MCF 10A (cell line): ENCODE measurements around the gene GLIS2. TPM values are rescaled to one million over a fixed set of nuclear protein-coding genes. Genes with fewer than 3 reads are reported as not detected.

Experiments
- BruUV-seq: library from RNA; stranded (reverse); fragments of 400-500 nt; replicated peaks from 2 replicates; lab custom pipeline; 2021; lab: Mats Ljungman, UMichigan
- CTCF ChIA-PET: fragments of 300-600 bp; sonication (Branson Sonifier 250); formaldehyde crosslinking; extraction: SDS; loops from one replicate; lab custom pipeline; 2021; ENCODE audit warnings: antibody characterized with exemption, inconsistent platforms; lab: Yijun Ruan, JAX
- POLR2A ChIA-PET: fragments of 300-600, 350-650 bp; sonication (Branson Sonifier 250); formaldehyde crosslinking; extraction: SDS; loops from one replicate; lab custom pipeline; 2020; ENCODE audit warnings: antibody characterized with exemption, inconsistent platforms; lab: Yijun Ruan, JAX
- DNase-seq: peaks from one replicate; pipeline ENCODE4 v3.0.0-alpha.2; 2018; ENCODE audit not compliant: unreplicated experiment
- H3K27ac Mint-ChIP-seq: one replicate; pipeline ENCODE4 v1.8.0; 2022; ENCODE audit warnings: mild to moderate bottlenecking, low read depth, mixed read lengths; ENCODE audit not compliant: unreplicated experiment
- H3K27me3 Mint-ChIP-seq: one replicate; pipeline ENCODE4 v1.8.0; 2022; ENCODE audit warnings: mixed read lengths; ENCODE audit not compliant: insufficient read depth, unreplicated experiment
- H3K36me3 Mint-ChIP-seq: one replicate; pipeline ENCODE4 v1.8.0; 2022; ENCODE audit warnings: mild to moderate bottlenecking, moderate library complexity, mixed read lengths; ENCODE audit not compliant: insufficient read depth, unreplicated experiment
- H3K4me1 Mint-ChIP-seq: one replicate; pipeline ENCODE4 v1.8.0; 2022; ENCODE audit warnings: mixed read lengths; ENCODE audit not compliant: insufficient read depth, unreplicated experiment
- H3K4me3 Mint-ChIP-seq: one replicate; pipeline ENCODE4 v1.8.0; 2022; ENCODE audit warnings: mild to moderate bottlenecking, moderate library complexity, mixed read lengths; ENCODE audit not compliant: unreplicated experiment
- H3K9me3 Mint-ChIP-seq: one replicate; pipeline ENCODE4 v1.8.0; 2022; ENCODE audit warnings: mixed read lengths; ENCODE audit not compliant: unreplicated experiment
- intact Hi-C: fragments of 100-400 bp; cut with micrococcal nuclease; formaldehyde crosslinking; loops from 2 replicates; pipeline ENCODE4 v1.14.1; 2022
- total RNA-seq: library from RNA; stranded (reverse); gene quantifications from 2 replicates; pipeline ENCODE4 v1.2.3, GENCODE V29; 2022
- TF ChIP-seq, protein P1 (sequence below): fragments of 200-600 bp; IDR thresholded peaks from one replicate; pipeline ENCODE4 v1.8.0; 2022; ENCODE audit warnings: antibody characterized with exemption, mild to moderate bottlenecking; ENCODE audit not compliant: unreplicated experiment

The GLIS2 gene
- total RNA-seq, 1 experiment from 2014 or later, result 14.7 TPM

DNA sequence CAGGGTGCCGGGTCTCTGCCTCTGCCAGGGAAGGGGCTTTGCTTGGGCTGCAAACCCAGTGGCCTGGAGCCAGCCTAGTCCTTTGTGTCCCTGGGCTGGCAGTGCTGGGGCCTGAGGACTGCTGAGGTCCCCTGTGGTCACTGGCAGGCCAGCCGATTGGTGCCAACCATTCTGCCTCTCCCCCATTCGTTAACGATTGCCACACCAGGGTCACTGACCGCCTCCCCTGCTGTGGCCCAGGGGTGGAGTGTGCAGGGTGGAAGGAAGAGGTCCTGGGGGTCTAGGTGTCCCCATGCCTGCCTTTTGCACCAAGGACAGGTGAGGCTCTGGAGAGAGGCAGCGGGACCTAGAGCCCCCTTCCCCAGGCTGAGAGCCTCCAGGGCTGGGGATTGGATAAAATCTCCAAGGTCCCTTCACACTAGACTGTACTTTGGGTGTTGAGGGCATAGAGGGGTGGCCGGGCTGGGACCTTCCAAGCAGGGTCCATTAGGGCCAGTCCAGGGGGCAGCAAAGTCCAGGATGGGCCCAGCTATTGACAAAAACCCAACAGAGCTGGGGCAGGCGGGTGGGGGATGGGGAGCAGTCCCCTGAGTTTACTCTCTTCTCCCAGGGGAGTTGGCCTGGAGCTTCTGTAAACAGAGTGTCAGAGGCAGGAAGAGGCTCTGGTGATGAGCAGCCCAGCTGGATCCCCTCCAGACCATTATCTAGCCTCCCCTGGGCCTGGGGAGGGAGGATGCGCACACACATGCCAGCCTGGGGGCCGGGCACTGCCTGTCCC is 56.9 kb downstream of the GLIS2 start:
- Mint-ChIP-seq H3K27ac (no peak overlapping the region), H3K9me3 (no peaks in the 10 kb centered on the region), H3K36me3 (no peaks in the 10 kb centered on the region), H3K4me3 (peak overlapping the region; percentile 69), H3K4me1 (peaks cover 26% of the 10 kb centered on the region), H3K27me3 (no peaks in the 10 kb centered on the region)
- peak; percentile 66 for DNase-seq
- no TSS peak for BruUV-seq
- ChIA-PET POLR2A (interaction anchor here (0.8 to 1.9 kb wide), 6 partner anchors 17 to 102 kb away, joined by 4 to 6 read pairs (median 4); partner anchors contain the start of gene NMRAL1), CTCF (interaction anchor here (1.4 to 5.0 kb wide), 3 partner anchors 14 to 31 kb away, joined by 5 to 47 read pairs (median 22); no protein-coding TSS in a partner anchor)
- TF ChIP-seq, protein P1, sequence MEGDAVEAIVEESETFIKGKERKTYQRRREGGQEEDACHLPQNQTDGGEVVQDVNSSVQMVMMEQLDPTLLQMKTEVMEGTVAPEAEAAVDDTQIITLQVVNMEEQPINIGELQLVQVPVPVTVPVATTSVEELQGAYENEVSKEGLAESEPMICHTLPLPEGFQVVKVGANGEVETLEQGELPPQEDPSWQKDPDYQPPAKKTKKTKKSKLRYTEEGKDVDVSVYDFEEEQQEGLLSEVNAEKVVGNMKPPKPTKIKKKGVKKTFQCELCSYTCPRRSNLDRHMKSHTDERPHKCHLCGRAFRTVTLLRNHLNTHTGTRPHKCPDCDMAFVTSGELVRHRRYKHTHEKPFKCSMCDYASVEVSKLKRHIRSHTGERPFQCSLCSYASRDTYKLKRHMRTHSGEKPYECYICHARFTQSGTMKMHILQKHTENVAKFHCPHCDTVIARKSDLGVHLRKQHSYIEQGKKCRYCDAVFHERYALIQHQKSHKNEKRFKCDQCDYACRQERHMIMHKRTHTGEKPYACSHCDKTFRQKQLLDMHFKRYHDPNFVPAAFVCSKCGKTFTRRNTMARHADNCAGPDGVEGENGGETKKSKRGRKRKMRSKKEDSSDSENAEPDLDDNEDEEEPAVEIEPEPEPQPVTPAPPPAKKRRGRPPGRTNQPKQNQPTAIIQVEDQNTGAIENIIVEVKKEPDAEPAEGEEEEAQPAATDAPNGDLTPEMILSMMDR, result no peak
- intact Hi-C loops, result no loop called here

DNA sequence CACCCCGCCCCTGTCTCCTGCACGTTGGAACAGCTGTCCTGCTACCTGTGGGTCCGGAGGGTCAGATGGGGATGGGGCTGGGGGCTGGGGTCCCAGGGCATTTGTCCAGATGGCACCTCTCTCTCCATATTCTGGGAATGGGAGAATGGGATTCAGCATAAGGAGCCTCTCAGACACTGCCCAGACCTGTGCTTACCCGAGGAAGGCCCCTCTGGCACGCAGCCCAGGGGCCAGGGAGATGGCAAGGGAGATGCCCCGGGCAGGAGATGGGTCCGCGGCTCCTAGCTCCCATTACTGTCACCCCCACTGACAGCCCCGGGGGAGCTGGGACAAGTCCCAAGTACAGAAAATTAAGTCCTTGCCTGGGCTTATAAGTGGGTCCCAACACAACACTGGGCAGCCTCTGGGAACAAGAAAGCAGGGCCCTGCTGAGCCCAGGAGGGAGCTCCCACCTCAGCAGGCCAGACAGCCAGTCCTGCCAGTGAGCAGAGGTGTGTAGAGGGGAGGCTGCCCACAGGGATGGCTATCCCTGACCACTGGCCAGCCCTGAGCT is 57.6 kb downstream of the GLIS2 start:
- H3K27ac Mint-ChIP-seq, result no peak overlapping the region
- H3K4me3 Mint-ChIP-seq, result peak overlapping the region; percentile 69
- BruUV-seq, result no TSS peak
- TF ChIP-seq, protein P1, result no peak
- ChIA-PET POLR2A (interaction anchor here (0.8 to 1.9 kb wide), 9 partner anchors 14 to 102 kb away, joined by 3 to 6 read pairs (median 4); partner anchors contain the start of gene NMRAL1), CTCF (interaction anchor here (1.4 to 5.0 kb wide), 3 partner anchors 14 to 30 kb away, joined by 5 to 47 read pairs (median 22); no protein-coding TSS in a partner anchor)
- H3K36me3 Mint-ChIP-seq, result no peaks in the 10 kb centered on the region
- H3K4me1 Mint-ChIP-seq, result peaks cover 32% of the 10 kb centered on the region
- no peaks in the 10 kb centered on the region for H3K9me3 Mint-ChIP-seq
- peak; percentile 71 for DNase-seq
- no peaks in the 10 kb centered on the region for H3K27me3 Mint-ChIP-seq
- intact Hi-C loops, result no loop called here

DNA sequence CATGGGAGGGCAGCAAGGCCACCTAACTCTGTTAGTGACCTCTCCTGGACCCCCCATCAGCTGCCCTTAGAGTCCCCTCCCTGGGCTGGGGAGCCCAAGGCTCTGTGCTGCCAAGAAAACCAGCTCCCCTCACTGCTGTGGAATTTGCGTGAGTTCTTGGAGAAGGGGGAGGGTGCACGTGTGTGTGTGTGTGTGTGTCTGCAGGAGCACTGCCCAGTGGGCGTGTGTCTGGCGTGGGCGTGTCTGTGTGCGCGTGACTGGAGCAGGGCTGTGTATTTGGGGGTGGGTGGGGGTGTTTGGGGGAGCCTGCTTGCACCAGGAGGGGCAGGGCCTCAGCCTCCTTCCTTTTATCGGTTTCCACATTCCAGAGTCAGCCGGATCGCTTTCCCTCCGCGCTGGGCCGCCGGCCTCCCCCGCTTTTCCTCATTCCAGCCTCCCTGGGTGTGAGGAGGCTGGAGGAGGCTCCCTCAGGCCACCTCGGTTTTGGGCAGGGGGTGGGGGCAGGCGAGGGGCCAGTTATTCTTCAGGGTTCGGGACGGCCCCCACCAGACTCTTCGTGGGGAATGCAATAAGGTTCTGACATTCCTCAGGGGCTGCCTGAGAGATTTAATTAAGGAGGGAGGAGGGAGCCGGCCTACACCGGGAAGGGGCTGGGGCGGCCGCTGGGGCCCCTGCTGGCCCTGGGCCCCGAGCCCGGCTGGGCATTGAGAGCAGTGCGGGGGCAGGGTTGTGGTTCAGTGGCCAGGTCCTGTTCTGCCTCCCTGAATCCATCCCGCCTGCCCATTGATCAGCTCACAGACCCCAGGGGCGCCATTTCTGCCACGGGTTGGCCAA is 58.3 kb downstream of the GLIS2 start:
- H3K4me3 Mint-ChIP-seq, result peak overlapping the region; percentile 69
- no peaks in the 10 kb centered on the region for H3K36me3 Mint-ChIP-seq
- no TSS peak for BruUV-seq
- TF ChIP-seq, protein P1, result no peak
- intact Hi-C loops, result no loop called here
- no peaks in the 10 kb centered on the region for H3K9me3 Mint-ChIP-seq
- POLR2A ChIA-PET, result interaction anchor here (0.6 to 1.9 kb wide), 11 partner anchors 14 to 250 kb away, joined by 3 to 6 read pairs (median 4); partner anchors contain the start of gene NMRAL1
- no peak overlapping the region for H3K27ac Mint-ChIP-seq
- no peaks in the 10 kb centered on the region for H3K27me3 Mint-ChIP-seq
- DNase-seq, result peak; percentile 58
- CTCF ChIA-PET, result interaction anchor here (0.6 to 5.0 kb wide), 4 partner anchors 15 to 1249 kb away, joined by 3 to 47 read pairs (median 14); no protein-coding TSS in a partner anchor
- H3K4me1 Mint-ChIP-seq, result peaks cover 28% of the 10 kb centered on the region
